GM18508 (cell line): ENCODE data around the gene ATP10D.
"Not testable (repeated sequence)": the region's sequence is repeated elsewhere in the genome, so short reads cannot be mapped to it uniquely, and the experiment has no call there.

Source experiments
- ATAC-seq: cut with Tn5 transposase; IDR thresholded peaks from one replicate; pipeline ENCODE4 v1.9.1; 2021; ENCODE audit warnings: moderate number of reproducible peaks; ENCODE audit not compliant: insufficient read depth, unreplicated experiment

Gene ATP10D

DNA sequence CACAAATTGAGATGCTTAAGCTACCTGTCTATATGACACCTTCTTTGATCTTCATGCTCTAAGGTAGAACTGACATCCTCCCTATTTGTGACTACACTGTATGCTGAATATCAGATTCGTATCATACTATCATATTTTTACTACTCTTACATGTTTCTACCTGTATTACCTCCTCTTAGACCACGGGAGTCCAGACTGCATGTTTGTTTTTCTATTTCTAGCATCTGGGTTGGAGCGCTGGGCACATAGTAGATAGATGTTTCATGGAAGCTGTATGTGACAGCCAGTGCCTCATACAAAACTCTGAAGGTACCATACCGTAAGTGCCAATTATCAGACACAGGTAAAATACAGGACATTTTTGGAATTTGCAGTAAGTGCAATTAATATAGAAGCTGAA is 47.6 kb downstream of the ATP10D start:
- ATAC-seq, result no peak

DNA sequence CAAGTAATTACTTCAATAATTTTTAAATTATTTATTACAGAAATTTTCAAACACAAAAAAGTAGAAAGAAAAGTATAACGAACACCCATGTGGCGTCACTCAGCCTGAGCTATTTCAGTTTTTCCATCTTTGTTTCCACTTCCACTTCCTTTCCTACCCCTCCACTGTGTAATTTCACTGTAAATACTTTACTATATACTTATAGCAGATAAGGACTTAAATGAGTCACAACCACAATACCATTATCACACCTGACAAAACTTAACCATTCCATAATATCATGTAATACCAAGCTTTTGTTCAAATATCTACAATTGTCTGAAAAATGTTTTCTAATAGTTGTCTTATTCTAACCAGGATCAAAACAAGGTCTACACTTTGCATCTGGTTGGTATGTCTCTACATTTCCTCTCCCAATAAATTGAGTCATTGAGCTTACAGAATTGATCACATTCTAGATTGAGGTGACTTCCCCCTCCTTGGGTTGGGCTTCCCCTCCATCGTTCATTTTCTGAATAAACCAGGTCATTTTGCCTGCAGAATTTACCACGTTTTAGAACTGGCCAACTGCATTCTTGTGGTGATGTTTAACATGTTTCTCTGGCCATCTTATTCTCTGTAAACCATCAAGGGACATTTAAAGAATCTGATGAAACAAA is 48.7 kb downstream of the ATP10D start:
- ATAC-seq, result no peak

GRCh38 chr4:47534772-47535171 is 49.7 kb downstream of the ATP10D start:
- ATAC-seq, result no peak

DNA sequence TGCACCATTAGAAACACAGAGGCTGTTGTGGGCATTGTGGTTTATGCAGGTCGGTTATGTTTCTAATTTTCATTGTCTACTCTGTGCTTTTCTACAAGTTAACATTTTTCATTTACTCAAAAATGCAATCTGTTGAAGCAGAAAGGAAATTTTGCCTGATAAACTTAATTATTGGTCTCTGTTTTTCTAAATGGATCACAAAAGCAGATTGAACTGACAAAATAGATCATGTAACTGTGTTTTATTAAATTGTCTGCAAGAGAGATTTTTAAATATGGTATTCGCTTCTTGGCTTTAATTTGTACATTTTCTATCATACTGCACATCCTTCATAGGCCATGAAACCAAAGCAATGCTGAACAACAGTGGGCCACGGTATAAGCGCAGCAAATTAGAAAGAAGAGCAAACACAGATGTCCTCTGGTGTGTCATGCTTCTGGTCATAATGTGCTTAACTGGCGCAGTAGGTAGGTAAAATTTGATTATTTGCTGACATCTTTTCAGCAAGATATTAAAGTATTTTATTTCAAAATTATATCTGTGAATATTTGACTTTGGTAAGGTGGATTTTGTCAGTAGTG is 50.6 kb downstream of the ATP10D start:
- ATAC-seq, result no peak

GRCh38 chr4:47536966-47537365 is 51.9 kb downstream of the ATP10D start:
- ATAC-seq, result no peak

- no peak for ATAC-seq
Measured at GRCh38 chr4:47538111-47538824, 53.2 kb downstream of the ATP10D start.

GRCh38 chr4:47538825-47539154 is 53.7 kb downstream of the ATP10D start:
- ATAC-seq, result no peak

DNA sequence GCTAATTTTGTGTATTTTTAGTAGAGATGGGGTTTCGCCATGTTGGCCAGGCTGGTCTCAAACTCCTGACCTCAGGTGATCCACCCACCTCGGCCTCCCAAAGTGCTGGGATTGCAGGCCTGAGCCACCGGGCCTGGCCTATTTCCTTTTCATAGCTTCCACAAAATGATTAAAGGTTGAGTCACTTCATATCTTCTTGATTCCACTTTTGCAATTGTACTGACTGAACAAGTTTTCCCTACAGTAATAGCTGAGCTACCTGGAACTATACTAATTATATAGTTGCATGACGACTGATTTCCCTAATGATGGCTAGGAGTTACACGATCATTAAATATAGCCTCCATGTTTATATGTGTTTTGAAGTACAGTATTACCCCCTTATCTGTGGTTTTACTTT is 57.6 kb downstream of the ATP10D start:
- not testable (repeated sequence) for ATAC-seq

GRCh38 chr4:47543331-47543730 is 58.3 kb downstream of the ATP10D start:
- no peak for ATAC-seq

DNA sequence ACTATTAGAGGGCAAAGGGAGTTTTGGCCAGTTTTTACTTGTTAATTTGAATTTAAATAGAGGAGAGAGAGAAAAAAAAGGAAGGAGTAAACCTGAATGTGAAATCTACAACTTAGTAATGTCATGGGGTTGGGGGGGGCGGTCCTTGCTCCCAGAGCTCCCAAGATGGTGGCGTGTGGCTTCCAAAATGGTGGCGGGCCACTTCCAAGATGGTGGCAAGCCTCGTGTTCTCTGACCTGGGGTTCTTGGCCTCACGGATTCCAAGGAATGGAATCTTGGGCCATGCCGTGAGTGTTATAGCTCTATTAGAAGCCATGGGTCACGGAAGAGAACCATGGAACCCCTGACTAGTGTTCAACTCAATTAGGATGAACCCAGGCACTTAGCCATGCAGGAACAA is 65.3 kb downstream of the ATP10D start:
- ATAC-seq, result not testable (repeated sequence)

- no peak for ATAC-seq
Measured at GRCh38 chr4:47550899-47551548, 65.9 kb downstream of the ATP10D start.

DNA sequence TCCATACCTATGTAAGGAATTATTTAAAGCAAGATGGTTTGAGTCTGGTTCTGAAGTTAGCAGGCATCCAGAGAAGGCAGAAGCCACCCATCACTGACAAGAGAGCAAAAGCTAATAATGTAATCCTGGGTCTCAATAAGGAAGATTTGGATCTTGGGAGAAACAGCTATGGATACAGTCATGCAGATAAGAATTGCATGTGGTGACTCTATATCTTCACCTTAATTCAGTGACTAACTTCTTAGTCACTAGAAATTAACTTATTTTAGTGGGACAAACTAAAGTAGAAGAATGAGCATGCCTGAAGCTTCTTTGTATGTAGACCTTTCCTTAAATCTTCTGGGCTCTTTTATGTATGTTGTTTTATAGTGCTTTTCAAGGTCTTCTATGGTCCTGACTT is 66.6 kb downstream of the ATP10D start:
- no peak for ATAC-seq

- no peak for ATAC-seq
Measured at GRCh38 chr4:47553329-47554125, 68.5 kb downstream of the ATP10D start.

DNA sequence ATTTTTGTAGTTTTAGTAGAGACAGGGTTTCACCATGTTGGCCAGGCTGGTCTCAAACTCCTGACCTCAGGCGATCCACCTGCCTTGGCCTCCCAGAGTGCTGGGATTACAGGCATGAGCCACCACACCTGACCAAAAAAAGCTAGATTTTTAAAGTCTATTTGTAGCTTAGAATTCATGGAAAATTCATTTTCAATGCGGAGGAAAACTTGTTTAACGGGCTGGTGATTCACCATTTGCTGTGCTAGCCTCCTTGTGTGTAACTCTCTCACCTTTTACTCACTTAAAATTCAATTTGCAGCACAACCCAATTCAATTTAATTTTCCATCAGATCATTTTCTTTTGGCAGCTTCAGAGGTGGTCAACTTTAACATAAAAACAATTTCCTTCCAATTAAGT is 70.8 kb downstream of the ATP10D start:
- ATAC-seq, result not testable (repeated sequence)

DNA sequence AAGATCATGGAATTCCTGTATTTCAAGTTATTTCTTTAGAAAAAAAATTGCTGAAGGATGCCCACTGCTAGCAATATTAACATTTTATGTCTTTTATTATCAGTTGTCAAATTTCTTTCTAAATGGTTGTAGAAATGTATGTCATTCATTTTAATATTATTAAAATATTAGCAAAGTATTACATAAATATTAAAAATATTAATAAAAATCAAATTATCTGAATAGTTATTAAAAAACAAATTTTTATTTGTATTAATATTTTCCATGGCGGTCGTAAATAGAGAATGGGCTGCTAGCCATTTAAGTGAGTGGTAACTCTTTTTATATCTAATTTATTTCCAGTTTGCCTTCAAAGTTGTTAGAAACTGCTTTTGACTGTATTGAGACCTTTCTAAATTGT is 72.2 kb downstream of the ATP10D start:
- ATAC-seq, result no peak

DNA sequence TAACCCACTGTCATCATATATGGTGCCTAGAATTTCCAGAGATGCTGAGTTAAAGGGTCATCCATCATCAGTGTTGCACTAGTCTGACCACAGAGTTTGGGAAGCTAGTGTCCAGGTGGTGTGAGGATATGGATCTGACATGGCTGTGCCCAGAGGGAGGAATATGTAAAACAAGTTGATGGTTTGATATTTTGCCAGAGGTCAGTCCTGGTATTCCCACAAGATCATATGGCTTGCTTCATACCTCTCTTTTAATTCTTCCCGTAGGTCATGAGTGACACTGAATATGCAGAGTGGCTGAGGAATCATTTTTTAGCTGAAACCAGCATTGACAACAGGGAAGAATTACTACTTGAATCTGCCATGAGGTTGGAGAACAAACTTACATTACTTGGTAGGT is 75.6 kb downstream of the ATP10D start:
- no peak for ATAC-seq

DNA sequence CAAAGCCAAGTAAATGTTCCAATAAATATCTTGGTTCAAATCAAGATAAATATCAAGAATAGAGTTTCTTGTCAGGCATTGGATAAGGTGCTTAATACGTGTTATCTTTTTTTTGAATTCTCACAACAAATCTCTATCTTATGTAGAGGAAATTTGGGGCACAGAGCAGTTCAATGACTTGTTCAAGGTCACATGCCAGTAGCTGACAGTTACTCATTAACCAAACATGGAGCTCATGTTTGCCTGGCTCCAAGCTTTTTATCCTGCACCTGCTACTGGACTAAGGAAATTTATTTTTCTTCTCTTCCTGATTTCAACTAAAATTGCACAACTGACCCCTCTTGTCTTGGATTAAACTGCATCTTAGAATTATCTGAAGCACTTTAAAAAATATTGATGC is 76.3 kb downstream of the ATP10D start:
- no peak for ATAC-seq

GRCh38 chr4:47562297-47562696 is 77.2 kb downstream of the ATP10D start:
- ATAC-seq, result no peak

GRCh38 chr4:47566566-47566965 is 81.5 kb downstream of the ATP10D start:
- ATAC-seq, result no peak

DNA sequence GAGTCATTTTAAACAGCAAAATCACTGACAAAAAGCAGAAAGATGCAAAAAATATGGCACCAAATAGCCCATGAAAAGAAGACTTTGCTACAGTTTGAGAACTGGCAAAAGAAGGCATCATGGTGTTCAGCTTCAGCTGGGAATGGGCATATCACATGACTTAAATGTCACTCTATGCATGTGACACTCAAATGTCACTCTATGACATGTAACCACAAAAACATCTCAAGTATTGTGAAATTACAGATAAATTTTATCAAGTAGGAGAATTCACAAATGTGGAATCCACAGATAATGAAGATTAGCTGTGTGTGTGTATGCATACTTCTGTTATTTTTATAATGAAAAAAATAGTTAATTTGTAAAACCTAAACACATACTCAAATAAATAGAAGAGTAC is 81.9 kb downstream of the ATP10D start:
- ATAC-seq, result no peak

DNA sequence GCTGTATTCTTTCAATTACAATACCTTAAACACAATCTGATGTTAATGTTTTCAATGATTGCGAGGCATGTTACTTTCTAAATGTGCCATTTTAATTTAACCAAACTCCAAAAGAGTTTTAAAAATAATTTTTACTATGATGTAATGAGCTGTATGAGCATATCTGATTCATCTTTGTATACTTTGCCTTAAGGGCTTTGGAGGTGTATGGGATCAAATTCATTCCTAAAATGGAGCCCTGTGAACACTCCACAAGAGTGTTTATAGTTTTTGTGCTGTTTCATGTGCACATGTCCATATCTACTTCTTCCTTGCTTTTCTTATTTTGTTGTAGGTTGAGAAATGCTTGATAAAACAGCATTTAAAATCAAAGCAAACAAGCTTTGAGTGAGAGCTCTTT is 82.4 kb downstream of the ATP10D start:
- ATAC-seq, result no peak
